ENCODE results near the gene VAV1. TPM values are rescaled to one million over a fixed set of nuclear protein-coding genes. Genes with fewer than 3 reads are reported as not detected.
"Not testable (repeated sequence)": the region's sequence is repeated elsewhere in the genome, so short reads cannot be mapped to it uniquely, and the experiment has no call there.

Gene VAV1
- total and polyA plus RNA-seq, 2 experiments from 2014 or later = not detected

DNA sequence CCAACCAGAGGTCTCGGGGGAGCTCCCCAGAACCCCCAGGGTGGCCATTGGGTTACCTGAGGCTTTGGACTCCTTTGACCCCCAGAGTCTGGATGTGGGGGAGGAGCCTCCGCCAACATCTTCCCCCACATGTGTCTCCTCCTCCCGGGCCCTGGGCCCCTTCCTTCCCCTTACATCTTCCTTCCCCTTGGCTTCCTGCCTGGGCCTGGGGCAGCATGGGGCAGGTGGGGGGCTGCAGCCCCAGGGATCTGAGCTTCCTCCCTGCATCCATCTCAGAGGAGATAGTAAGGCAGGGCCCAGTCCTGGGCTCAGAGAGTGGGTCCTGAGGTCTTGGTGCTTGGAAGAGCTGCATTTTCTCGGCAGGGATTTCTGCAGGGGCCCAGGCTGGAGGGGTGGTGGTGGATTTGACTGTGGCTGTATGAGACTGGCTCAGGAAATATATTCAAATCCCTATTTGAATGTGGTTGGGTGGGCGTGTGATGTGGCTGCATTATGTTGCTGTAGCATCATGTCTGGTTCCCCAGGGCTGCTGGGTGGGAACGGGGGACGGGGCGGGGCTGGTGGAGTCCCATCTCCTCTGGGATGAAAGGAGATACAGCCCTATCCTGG is 919 bp downstream of the VAV1 start:
- Histone ChIP-seq H3K36me3 (ENCODE audit: low read depth) (no peaks in the 10 kb centered on the region), H3K4me3 (no peak overlapping the region), H3F3A (ENCODE audit: insufficient read depth) (no peaks in the 10 kb centered on the region), H3K9ac (no peak overlapping the region), H3K9me2 (ENCODE audit: insufficient read depth) (no peaks in the 10 kb centered on the region), H3K79me2 (ENCODE audit: insufficient read depth) (no peaks in the 10 kb centered on the region), H4K20me1 (ENCODE audit: insufficient read depth) (no peaks in the 10 kb centered on the region), H3K27me3 (replicated peaks; ENCODE audit: insufficient read depth) (no peaks in the 10 kb centered on the region), H3K4me1 (ENCODE audit: insufficient read depth) (no peaks in the 10 kb centered on the region), H2AFZ (no peak overlapping the region), H3K4me2 (ENCODE audit: unreplicated experiment) (no peak overlapping the region), H3K27ac (no peak overlapping the region), H3K9me3 (ENCODE audit: low read depth) (no peaks in the 10 kb centered on the region)
- DNase-seq = no peak
- TF ChIP-seq EZH2phosphoT487 (IDR thresholded peaks at IDR 0.05; ENCODE audit: insufficient read depth, low read depth) (no peak), EZH2 (IDR thresholded peaks at IDR 0.05; ENCODE audit: insufficient read depth, poor library complexity, severe bottlenecking) (no peak)
- in situ Hi-C loops (cut with MboI) = no loop called here
- 28 to 41% methylated on average over 6 to 8 of the region's 8 CpGs for WGBS, 2 experiments (ENCODE audit: low coverage in 1 of 2, low lambda C conversion rate in 2 of 2, missing lambda C conversion rate in 2 of 2)

DNA sequence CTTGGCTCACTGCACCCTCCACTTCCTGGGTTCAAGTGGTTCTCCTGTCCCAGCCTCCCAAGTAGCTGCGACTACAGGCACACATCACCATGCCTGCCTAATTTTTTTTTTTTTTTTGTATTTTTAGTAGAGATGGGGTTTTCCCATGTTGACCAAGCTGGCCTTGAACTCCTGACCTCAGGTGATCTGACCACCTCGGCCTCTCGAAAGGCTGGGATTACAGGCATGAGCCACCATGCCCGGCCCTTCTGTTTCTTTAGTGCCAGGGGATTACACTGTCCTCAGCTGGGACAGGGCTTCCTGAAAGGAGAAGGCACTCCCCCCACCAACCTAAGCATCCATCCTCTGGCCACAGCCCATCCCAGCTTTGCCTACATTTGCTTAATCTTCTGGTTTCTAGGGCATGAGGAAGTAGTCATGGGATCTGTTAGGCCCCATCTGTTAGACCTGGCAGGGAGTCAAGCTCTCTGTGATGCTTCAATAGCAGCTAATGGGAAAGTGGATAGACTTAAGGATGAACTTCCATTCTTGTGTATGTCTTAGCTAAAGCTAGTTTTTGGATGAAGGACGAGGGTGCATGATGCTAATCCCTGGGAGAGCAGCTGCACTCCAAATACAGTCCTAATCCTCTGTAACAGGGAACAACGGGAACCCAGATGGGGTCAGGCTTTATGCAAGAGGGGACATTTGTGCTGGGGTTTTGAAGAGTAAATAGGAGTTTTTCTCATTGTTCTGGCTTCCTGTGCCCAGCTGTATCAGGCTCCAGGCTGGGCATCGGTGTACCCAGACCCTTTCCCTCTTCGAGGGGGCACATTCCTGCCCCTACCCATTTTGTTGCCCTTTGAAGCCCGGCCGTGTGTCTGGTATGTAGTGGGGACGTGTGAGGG is 2.6 kb downstream of the VAV1 start:
- H3K27me3 ChIP-seq (replicated peaks; ENCODE audit: insufficient read depth) = no peaks in the 10 kb centered on the region
- H2AFZ ChIP-seq = no peak overlapping the region
- H3F3A ChIP-seq (ENCODE audit: insufficient read depth) = no peaks in the 10 kb centered on the region
- no peaks in the 10 kb centered on the region for H3K36me3 ChIP-seq (ENCODE audit: low read depth)
- in situ Hi-C loops (cut with MboI) = no loop called here
- TF ChIP-seq EZH2phosphoT487 (IDR thresholded peaks at IDR 0.05; ENCODE audit: insufficient read depth, low read depth) = no peak
- TF ChIP-seq EZH2 (IDR thresholded peaks at IDR 0.05; ENCODE audit: insufficient read depth, poor library complexity, severe bottlenecking) = no peak
- 39 to 46% methylated on average over 11 of the region's 11 CpGs for WGBS, 2 experiments (ENCODE audit: low coverage in 1 of 2, low lambda C conversion rate in 2 of 2, missing lambda C conversion rate in 2 of 2)
- no peaks in the 10 kb centered on the region for H3K4me1 ChIP-seq (ENCODE audit: insufficient read depth)
- DNase-seq = peak; percentile 11
- no peak overlapping the region for H3K4me2 ChIP-seq (ENCODE audit: unreplicated experiment)
- no peaks in the 10 kb centered on the region for H3K9me2 ChIP-seq (ENCODE audit: insufficient read depth)
- no peaks in the 10 kb centered on the region for H3K9me3 ChIP-seq (ENCODE audit: low read depth)
- no peaks in the 10 kb centered on the region for H4K20me1 ChIP-seq (ENCODE audit: insufficient read depth)
- no peak overlapping the region for H3K27ac ChIP-seq
- H3K4me3 ChIP-seq = no peak overlapping the region
- H3K9ac ChIP-seq = no peak overlapping the region
- H3K79me2 ChIP-seq (ENCODE audit: insufficient read depth) = no peaks in the 10 kb centered on the region

DNA sequence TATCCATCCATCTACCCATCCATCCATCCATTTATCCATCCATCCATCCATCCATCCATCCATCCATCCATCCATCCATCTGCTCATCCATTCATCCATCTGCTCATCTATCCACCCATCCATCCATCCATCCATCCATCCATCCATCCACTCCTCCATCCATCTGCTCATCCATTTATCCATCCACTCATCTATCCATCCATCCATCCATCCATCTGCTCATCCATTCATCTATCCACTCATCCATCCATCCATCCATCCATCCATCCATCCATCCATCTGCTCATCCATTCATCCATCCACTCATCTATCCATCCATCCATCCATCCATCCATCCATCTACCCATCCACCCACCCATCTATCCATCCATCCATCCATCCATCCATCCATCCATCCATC is 3.5 kb downstream of the VAV1 start:
- H3K79me2 ChIP-seq (ENCODE audit: insufficient read depth); H4K20me1 ChIP-seq (ENCODE audit: insufficient read depth); H3K9me2 ChIP-seq (ENCODE audit: insufficient read depth); DNase-seq; H3K27ac ChIP-seq; H3K4me1 ChIP-seq (ENCODE audit: insufficient read depth); H3F3A ChIP-seq (ENCODE audit: insufficient read depth); H3K36me3 ChIP-seq (ENCODE audit: low read depth); H3K4me3 ChIP-seq; in situ Hi-C loops (cut with MboI); H2AFZ ChIP-seq; H3K9me3 ChIP-seq (ENCODE audit: low read depth); H3K4me2 ChIP-seq (ENCODE audit: unreplicated experiment); H3K27me3 ChIP-seq (replicated peaks; ENCODE audit: insufficient read depth); H3K9ac ChIP-seq: not testable (repeated sequence)

DNA sequence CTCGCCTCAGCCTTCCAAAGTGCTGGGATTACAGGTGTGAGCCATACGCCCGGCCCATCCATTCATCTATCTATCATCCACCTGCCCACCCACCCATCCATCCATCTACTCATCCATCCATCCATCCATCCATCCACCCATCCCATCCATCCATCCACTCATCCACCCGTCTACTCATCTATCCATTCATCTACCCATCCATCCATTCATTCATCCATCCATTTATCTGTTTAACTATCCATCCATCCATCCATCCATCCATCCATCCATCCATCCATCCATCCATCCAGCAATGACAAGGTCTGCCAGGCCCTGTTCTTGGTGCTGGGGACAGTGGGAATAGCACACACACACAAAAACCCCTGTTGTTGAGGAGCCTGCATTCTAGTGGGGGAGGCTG is 4.5 kb downstream of the VAV1 start:
- no peak for TF ChIP-seq EZH2 (IDR thresholded peaks at IDR 0.05; ENCODE audit: insufficient read depth, poor library complexity, severe bottlenecking)
- TF ChIP-seq EZH2phosphoT487 (IDR thresholded peaks at IDR 0.05; ENCODE audit: insufficient read depth, low read depth) = no peak
- H3K4me2 ChIP-seq (ENCODE audit: unreplicated experiment) = no peak overlapping the region
- no peaks in the 10 kb centered on the region; the same call in 1 of the 2 replicates for H3F3A ChIP-seq (ENCODE audit: insufficient read depth)
- H3K79me2 ChIP-seq (ENCODE audit: insufficient read depth) = no peaks in the 10 kb centered on the region
- no peaks in the 10 kb centered on the region for H3K4me1 ChIP-seq (ENCODE audit: insufficient read depth)
- no peaks in the 10 kb centered on the region for H3K36me3 ChIP-seq (ENCODE audit: low read depth)
- H3K9ac ChIP-seq = no peak overlapping the region
- no peaks in the 10 kb centered on the region for H4K20me1 ChIP-seq (ENCODE audit: insufficient read depth)
- H3K4me3 ChIP-seq = no peak overlapping the region
- no peaks in the 10 kb centered on the region for H3K9me3 ChIP-seq (ENCODE audit: low read depth)
- no peaks in the 10 kb centered on the region for H3K9me2 ChIP-seq (ENCODE audit: insufficient read depth)
- 77 to 82% methylated on average over 4 of the region's 4 CpGs for WGBS, 2 experiments (ENCODE audit: low coverage in 1 of 2, low lambda C conversion rate in 2 of 2, missing lambda C conversion rate in 2 of 2)
- H3K27me3 ChIP-seq (replicated peaks; ENCODE audit: insufficient read depth) = no peaks in the 10 kb centered on the region
- H2AFZ ChIP-seq = no peak overlapping the region
- no peak for DNase-seq
- no peak overlapping the region for H3K27ac ChIP-seq
- in situ Hi-C loops (cut with MboI) = no loop called here
